A549 treated with CpdA at 1 μM for 4 hours (cell line): ENCODE data around the gene MSTN. TPM values are rescaled to one million over a fixed set of nuclear protein-coding genes. Genes with fewer than 3 reads are reported as not detected.

Source experiments
- total RNA-seq: library from RNA; stranded (reverse); fragments of 200-300 nt; extraction: Qiagen RNA extraction; gene quantifications from 5 replicates; pipeline ENCODE4 v1.2.3, GENCODE V29; 2022; ENCODE audit warnings: low read depth

MSTN gene
- total RNA-seq = not detected in 5 replicates

GRCh38 chr2:190062601-190063000, at the start of gene MSTN:
TSS of gene MSTN (minus strand) at chr2:190062729. CDS start at chr2:190062596, 133 bp downstream.

